Activated gamma-delta T cell (primary cell): ENCODE results near the gene CCDC138.

Experiments used
- DNase-seq: peaks from one replicate; lab custom pipeline; 2025; lab: John Stamatoyannopoulos, UW

The CCDC138 gene

GRCh38 chr2:108896741-108897140, 110.2 kb downstream of the CCDC138 start:
- no peak for DNase-seq

- DNase-seq = no peak
These were observed 111.9 kb downstream of the CCDC138 start for GRCh38 chr2:108898315-108899082.

- DNase-seq = no peak
These were observed 118.1 kb downstream of the CCDC138 start for GRCh38 chr2:108904680-108905079.

- DNase-seq = no peak
These were observed 118.6 kb downstream of the CCDC138 start for GRCh38 chr2:108905176-108905575.

GRCh38 chr2:108905906-108906305, 119.3 kb downstream of the CCDC138 start:
- no peak for DNase-seq

GRCh38 chr2:108906403-108907077, 120.0 kb downstream of the CCDC138 start:
- DNase-seq = no peak

GRCh38 chr2:108907822-108908712, 121.5 kb downstream of the CCDC138 start:
- no peak for DNase-seq

GRCh38 chr2:108908713-108909070, 122.1 kb downstream of the CCDC138 start:
- DNase-seq = no peak

GRCh38 chr2:108909275-108909823, 122.8 kb downstream of the CCDC138 start:
- no peak for DNase-seq

GRCh38 chr2:108910011-108910431, 123.5 kb downstream of the CCDC138 start:
- no peak for DNase-seq

GRCh38 chr2:108910541-108911396, 124.2 kb downstream of the CCDC138 start:
- no peak for DNase-seq

GRCh38 chr2:108911401-108911800, 124.8 kb downstream of the CCDC138 start:
- no peak for DNase-seq

- DNase-seq = no peak
These were observed 125.4 kb downstream of the CCDC138 start for GRCh38 chr2:108911807-108912628.

GRCh38 chr2:108912629-108912902, 126.0 kb downstream of the CCDC138 start:
- no peak for DNase-seq

GRCh38 chr2:108916122-108916795, 129.7 kb downstream of the CCDC138 start:
- no peak for DNase-seq

GRCh38 chr2:108916796-108917421, 130.3 kb downstream of the CCDC138 start:
- DNase-seq = no peak

- DNase-seq = no peak
These were observed 131.0 kb downstream of the CCDC138 start for GRCh38 chr2:108917526-108917925.

- DNase-seq = no peak
These were observed 131.7 kb downstream of the CCDC138 start for GRCh38 chr2:108918156-108918874.

- DNase-seq = no peak
These were observed 132.4 kb downstream of the CCDC138 start for GRCh38 chr2:108918941-108919341.
